HepG2 (cell line): ENCODE measurements around the gene DCC. TPM values are rescaled to one million over a fixed set of nuclear protein-coding genes. Genes with fewer than 3 reads are reported as not detected.

Source experiments
- ATAC-seq: fragments of 200-7000 bp; cut with Tn5 transposase; 3 replicates; pipeline ENCODE4 v1.9.1; 2020; ENCODE audit warnings: mild to moderate bottlenecking, moderate library complexity
- BruUV-seq: library from RNA; stranded (reverse); fragments of 400-500 nt; replicated peaks from 2 replicates; lab custom pipeline; 2021; lab: Mats Ljungman, UMichigan
- CTCF ChIA-PET: fragments of 300-600 bp; formaldehyde crosslinking; extraction: SDS; loops from one replicate; lab custom pipeline; 2021; ENCODE audit warnings: low total read pairs, inconsistent platforms, low intra/inter-chr PET ratio; lab: Yijun Ruan, JAX
- POLR2A ChIA-PET: fragments of 350-600 bp; sonication (Branson Sonifier 250); formaldehyde crosslinking; loops from one replicate; lab custom pipeline; 2020; ENCODE audit warnings: antibody characterized with exemption, inconsistent platforms; lab: Yijun Ruan, JAX
- DNase-seq: peaks from one replicate; pipeline ENCODE4 v3.0.0-alpha.2; 2015; ENCODE audit warnings: low spot score
- FAIRE-seq: peaks from 3 replicates; lab custom pipeline; 2011; peaks lifted over from hg19 to GRCh38; lab: Jason Lieb, UNC
- H2AFZ ChIP-seq: one replicate; pipeline ENCODE4 v1.6.1; 2011; ENCODE audit warnings: low read length, inconsistent platforms
- H3K27ac ChIP-seq: fragments of 300-600 bp; 3 replicates; pipeline ENCODE4 v1.8.0; 2011; ENCODE audit warnings: mixed run types, mild to moderate bottlenecking, mixed read lengths, low read length, inconsistent platforms; ENCODE audit not compliant: insufficient read depth; ENCODE audit errors: extremely low read length
- H3K27me3 ChIP-seq, 2 experiments: fragments of 200-600 bp in 1 of 2; 2 replicates in 1 of 2; 3 replicates in 1 of 2; pipeline versions ENCODE4 v1.6.0 to v1.8.0; 2011; ENCODE audit warnings: low read length in 2 of 2, mild to moderate bottlenecking in 2 of 2, moderate library complexity in 2 of 2, inconsistent platforms in 1 of 2; ENCODE audit not compliant: insufficient read depth in 2 of 2, control insufficient read depth in 1 of 2
- H3K36me3 ChIP-seq, 2 experiments: fragments of 200-600 bp in 1 of 2; replicated peaks in 1 of 2; 2 replicates in 1 of 2; 3 replicates in 1 of 2; pipeline versions ENCODE4 v1.5.1 to v1.8.0; 2011; ENCODE audit warnings: low read length in 2 of 2, inconsistent platforms in 1 of 2; ENCODE audit not compliant: insufficient read depth in 2 of 2, control insufficient read depth in 1 of 2
- H3K4me1 ChIP-seq: 2 replicates; pipeline ENCODE4 v1.5.1; 2012; ENCODE audit warnings: low read length, inconsistent platforms; ENCODE audit not compliant: insufficient read depth
- H3K4me2 ChIP-seq: 2 replicates; pipeline ENCODE4 v1.6.0; 2011; ENCODE audit warnings: low read depth, low read length, inconsistent platforms
- H3K4me3 ChIP-seq, 3 experiments: fragments of 200-600 bp in 1 of 3; sonication (generic), shearing (Covaris generic) in 1 of 3; replicated peaks in 1 of 3; 2 replicates each; pipeline ENCODE4 v1.5.1; 2011 to 2016; ENCODE audit warnings: low read length in 3 of 3, inconsistent platforms in 2 of 3, low read depth in 2 of 3, mild to moderate bottlenecking in 2 of 3, control low read depth in 1 of 3, mixed read lengths in 1 of 3; ENCODE audit not compliant: insufficient read depth in 1 of 3
- H3K79me2 ChIP-seq: one replicate; pipeline ENCODE4 v1.6.1; 2011; ENCODE audit warnings: low read length, inconsistent platforms; ENCODE audit not compliant: insufficient read depth
- H3K9ac ChIP-seq: 2 replicates; pipeline ENCODE4 v1.6.0; 2011; ENCODE audit warnings: mild to moderate bottlenecking, low read depth, low read length, inconsistent platforms; ENCODE audit not compliant: insufficient read depth
- H3K9me3 ChIP-seq: 2 replicates; pipeline ENCODE4 v1.5.1; 2012; ENCODE audit warnings: mild to moderate bottlenecking, low read length
- H4K20me1 ChIP-seq: 2 replicates; pipeline ENCODE4 v1.6.0; 2011; ENCODE audit warnings: inconsistent platforms, mild to moderate bottlenecking, low read length, moderate library complexity; ENCODE audit not compliant: insufficient read depth
- CCAR2 ChIP-seq: fragments of 200-400 bp; formaldehyde crosslinking; optimal IDR thresholded peaks from 2 replicates; pipeline ENCODE3; 2018; ENCODE audit warnings: low read depth, mild to moderate bottlenecking, low read length, moderate library complexity
- HBP1 ChIP-seq: IDR thresholded peaks from 2 replicates; pipeline ENCODE4 v1.6.1; 2016; ENCODE audit warnings: low read depth, control low read depth
- JDP2 ChIP-seq: sonication (generic); formaldehyde crosslinking; IDR thresholded peaks from 2 replicates; pipeline ENCODE4 v1.8.1; 2022; ENCODE audit warnings: missing genetic modification reagents, borderline replicate concordance
- KDM3A ChIP-seq: IDR thresholded peaks from 2 replicates; pipeline ENCODE4 v1.6.1; 2018; ENCODE audit warnings: low read depth, missing compliant biosample characterization
- NR2F1 ChIP-seq, 2 experiments: fragments of 450-650 bp in 1 of 2; formaldehyde crosslinking in 1 of 2; IDR thresholded peaks; 2 replicates each; pipeline versions ENCODE4 v1.5.0 to v1.6.1; 2016 to 2020; ENCODE audit warnings: mild to moderate bottlenecking in 1 of 2, missing compliant biosample characterization in 1 of 2, missing genetic modification reagents in 1 of 2, moderate library complexity in 1 of 2
- POGK ChIP-seq: sonication (generic); formaldehyde crosslinking; conservative IDR thresholded peaks from 2 replicates; pipeline ENCODE4 v1.8.0; 2022; ENCODE audit warnings: mild to moderate bottlenecking, moderate library complexity, missing genetic modification reagents
- PRMT3 ChIP-seq: sonication (generic); formaldehyde crosslinking; IDR thresholded peaks from 2 replicates; pipeline ENCODE4 v1.8.1; 2022; ENCODE audit warnings: low read depth, mild to moderate bottlenecking, moderate library complexity, missing genetic modification reagents, borderline replicate concordance
- ZFP62 ChIP-seq: sonication (generic); formaldehyde crosslinking; IDR thresholded peaks from 2 replicates; pipeline ENCODE4 v1.4.0; 2020; ENCODE audit warnings: missing genetic modification reagents
- ZFP82 ChIP-seq: sonication (generic); formaldehyde crosslinking; IDR thresholded peaks from 2 replicates; pipeline ENCODE4 v1.5.1; 2020; ENCODE audit warnings: mild to moderate bottlenecking, missing genetic modification reagents, borderline replicate concordance
- ZNF224 ChIP-seq: sonication (generic); formaldehyde crosslinking; IDR thresholded peaks from 2 replicates; pipeline ENCODE4 v1.5.0; 2020; ENCODE audit warnings: mild to moderate bottlenecking, missing genetic modification reagents
- ZNF235 ChIP-seq: sonication (generic); formaldehyde crosslinking; IDR thresholded peaks from 2 replicates; pipeline ENCODE4 v1.8.1; 2023; ENCODE audit warnings: mild to moderate bottlenecking, missing genetic modification reagents, borderline replicate concordance
- WGBS: methylation state at CpG from one replicate; pipeline ENCODE4 v1.1.6; 2017; ENCODE audit warnings: low lambda C conversion rate; 5-methylcytosine and 5-hydroxymethylcytosine counted together
- in situ Hi-C: cut with HindIII; loops from 2 replicates; pipeline ENCODE4 v1.10.0; 2017; ENCODE audit warnings: low pct_unique_long_range_greater_than_20kb; ENCODE audit not compliant: extremely low pct_ligation_motif_present
- intact Hi-C: fragments of 100-400 bp; cut with micrococcal nuclease; formaldehyde crosslinking; loops from one replicate; pipeline ENCODE4 v1.10.0; 2022; ENCODE audit not compliant: unreplicated experiment
- polyA plus RNA-seq, 8 experiments: library from polyadenylated mRNA; depleted of rRNA in 3 of 8; stranded (reverse) in 7 of 8; unstranded in 1 of 8; fragments of >200 nt; fragmentation: Illumina TruSeq in 4 of 8; extraction: Trizol in 4 of 8; gene quantifications; 2 replicates each; pipeline versions ENCODE4 v1.2.1 to v1.2.3, GENCODE V29; 2011 to 2016; ENCODE audit warnings: low read depth in 4 of 8, missing spikeins in 1 of 8, mixed read lengths in 1 of 8; ENCODE audit not compliant: insufficient read depth in 1 of 8
- total RNA-seq, 5 experiments: library from RNA; depleted of rRNA; stranded (reverse); fragments of >200 nt; fragmentation: Illumina TruSeq; extraction: Trizol; gene quantifications; 2 replicates each; pipeline ENCODE4 v1.2.3, GENCODE V29; 2016; ENCODE audit warnings: low read depth in 1 of 5
- TF ChIP-seq, protein P1 (sequence below): sonication (generic); formaldehyde crosslinking; IDR thresholded peaks from 2 replicates; pipeline ENCODE4 v1.8.1; 2022; ENCODE audit warnings: mild to moderate bottlenecking, missing genetic modification reagents
- TF ChIP-seq, protein P2 (sequence below): sonication (generic); formaldehyde crosslinking; IDR thresholded peaks from 2 replicates; pipeline ENCODE4 v1.5.0; 2020; ENCODE audit warnings: mild to moderate bottlenecking, missing genetic modification reagents

The DCC gene
- total and polyA plus RNA-seq, 2 of the 13 experiments (the other 11 are each of a cell fraction or from before 2014, with no cell fraction given), result not detected

DNA sequence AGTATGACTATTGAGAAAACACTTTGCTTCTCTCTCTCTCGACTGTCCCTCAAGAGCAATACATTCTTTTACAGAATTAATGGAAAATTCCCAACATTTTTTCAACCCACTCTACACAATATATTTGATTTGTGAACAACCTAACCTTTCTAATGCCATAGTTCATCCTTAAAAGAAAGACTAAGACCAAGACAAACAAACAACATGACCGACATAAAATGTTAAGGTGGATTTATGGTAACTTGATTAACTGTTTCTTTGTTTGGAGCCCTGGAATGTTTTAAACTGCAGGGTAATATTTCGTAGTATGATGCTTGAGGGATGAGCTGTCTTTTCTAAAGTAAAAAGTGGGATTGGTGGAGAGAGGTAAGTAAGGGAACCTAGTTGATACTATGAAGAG is 1146.3 kb downstream of the DCC start (continued):
- TF ChIP-seq ZNF235 (CRISPR knock-in tag), result no peak
- no peak for TF ChIP-seq POGK (CRISPR knock-in tag)
- TF ChIP-seq HBP1, result no peak
- no peak for TF ChIP-seq ZFP62
- no peak for TF ChIP-seq PRMT3
- TF ChIP-seq NR2F1 (CRISPR knock-in tag; IDR thresholded peaks at IDR 0.05), result no peak
- TF ChIP-seq, protein P1, sequence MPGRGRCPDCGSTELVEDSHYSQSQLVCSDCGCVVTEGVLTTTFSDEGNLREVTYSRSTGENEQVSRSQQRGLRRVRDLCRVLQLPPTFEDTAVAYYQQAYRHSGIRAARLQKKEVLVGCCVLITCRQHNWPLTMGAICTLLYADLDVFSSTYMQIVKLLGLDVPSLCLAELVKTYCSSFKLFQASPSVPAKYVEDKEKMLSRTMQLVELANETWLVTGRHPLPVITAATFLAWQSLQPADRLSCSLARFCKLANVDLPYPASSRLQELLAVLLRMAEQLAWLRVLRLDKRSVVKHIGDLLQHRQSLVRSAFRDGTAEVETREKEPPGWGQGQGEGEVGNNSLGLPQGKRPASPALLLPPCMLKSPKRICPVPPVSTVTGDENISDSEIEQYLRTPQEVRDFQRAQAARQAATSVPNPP (CRISPR knock-in tag), result no peak

GRCh38 chr18:53489266-53489665 is 1149.3 kb downstream of the DCC start:
- H3K36me3 ChIP-seq, result no peaks in the 10 kb centered on the region
- POLR2A ChIA-PET, result no interaction called here
- H2AFZ ChIP-seq, result no peak overlapping the region
- no peak overlapping the region for H3K4me2 ChIP-seq
- no peak for ATAC-seq
- H4K20me1 ChIP-seq, result no peaks in the 10 kb centered on the region
- TF ChIP-seq ZFP82 (CRISPR knock-in tag) (no peak), CCAR2 (no peak), KDM3A (CRISPR knock-in tag) (no peak), ZNF224 (no peak), JDP2 (no peak)
- TF ChIP-seq, protein P2, sequence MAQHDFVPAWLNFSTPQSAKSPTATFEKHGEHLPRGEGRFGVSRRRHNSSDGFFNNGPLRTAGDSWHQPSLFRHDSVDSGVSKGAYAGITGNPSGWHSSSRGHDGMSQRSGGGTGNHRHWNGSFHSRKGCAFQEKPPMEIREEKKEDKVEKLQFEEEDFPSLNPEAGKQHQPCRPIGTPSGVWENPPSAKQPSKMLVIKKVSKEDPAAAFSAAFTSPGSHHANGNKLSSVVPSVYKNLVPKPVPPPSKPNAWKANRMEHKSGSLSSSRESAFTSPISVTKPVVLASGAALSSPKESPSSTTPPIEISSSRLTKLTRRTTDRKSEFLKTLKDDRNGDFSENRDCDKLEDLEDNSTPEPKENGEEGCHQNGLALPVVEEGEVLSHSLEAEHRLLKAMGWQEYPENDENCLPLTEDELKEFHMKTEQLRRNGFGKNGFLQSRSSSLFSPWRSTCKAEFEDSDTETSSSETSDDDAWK (CRISPR knock-in tag), result no peak
- no TSS peak for BruUV-seq
- WGBS, result 5% methylated on average over 3 of the region's 3 CpGs
- no peak for DNase-seq
- CTCF ChIA-PET, result no interaction called here
- H3K79me2 ChIP-seq, result no peaks in the 10 kb centered on the region
- no peak overlapping the region for H3K4me3 ChIP-seq
- H3K9me3 ChIP-seq, result no peaks in the 10 kb centered on the region
- no peak overlapping the region for H3K9ac ChIP-seq
- no peaks in the 10 kb centered on the region for H3K27me3 ChIP-seq
- intact Hi-C loops (no loop called here), in situ Hi-C loops (no loop called here)
- no peak overlapping the region for H3K27ac ChIP-seq
- FAIRE-seq, result no peak
- no peaks in the 10 kb centered on the region for H3K4me1 ChIP-seq
